Measurements from ENCODE around the gene DISP2. TPM values are rescaled to one million over a fixed set of nuclear protein-coding genes. Genes with fewer than 3 reads are reported as not detected.

Gene DISP2
- total RNA-seq, 1 donor from 2014 or later: 0.76 TPM

- no peak for DNase-seq (ENCODE audit: low spot score in 2 of 2, unreplicated experiment in 2 of 2)
- Mint-ChIP-seq H3K9me3 (no peaks in the 10 kb centered on the region), H3K36me3 (no peaks in the 10 kb centered on the region), H3K27ac (peak overlapping the region; percentile 64), H3K4me3 (no peak overlapping the region), H3K4me1 (peaks cover 62% of the 10 kb centered on the region), H3K27me3 (ENCODE audit: low read depth) (no peaks in the 10 kb centered on the region)
- no peak for TF ChIP-seq CTCF (IDR thresholded peaks at IDR 0.05; ENCODE audit: unreplicated experiment)
These were observed 23.5 kb upstream of the DISP2 start for GRCh38 chr15:40334541-40334940.

- DNase-seq (ENCODE audit: low spot score in 2 of 2, unreplicated experiment in 2 of 2): no peak
- peak overlapping the region; percentile 40 for H3K27ac Mint-ChIP-seq
- H3K4me1 Mint-ChIP-seq: peaks cover 64% of the 10 kb centered on the region
These were observed 22.9 kb upstream of the DISP2 start for GRCh38 chr15:40334941-40335795.

GRCh38 chr15:40335938-40336743 is 21.9 kb upstream of the DISP2 start:
- Mint-ChIP-seq H3K4me1 (peaks cover 66% of the 10 kb centered on the region), H3K9me3 (no peaks in the 10 kb centered on the region), H3K36me3 (no peaks in the 10 kb centered on the region), H3K4me3 (no peak overlapping the region), H3K27me3 (ENCODE audit: low read depth) (no peaks in the 10 kb centered on the region), H3K27ac (peak overlapping the region; percentile 40)
- DNase-seq (ENCODE audit: low spot score in 2 of 2, unreplicated experiment in 2 of 2): no peak
- no peak for TF ChIP-seq CTCF (IDR thresholded peaks at IDR 0.05; ENCODE audit: unreplicated experiment)

More at GRCh38 chr15:40334941-40335795, 22.9 kb upstream of the DISP2 start:
- H3K36me3 Mint-ChIP-seq: no peaks in the 10 kb centered on the region
- no peaks in the 10 kb centered on the region for H3K27me3 Mint-ChIP-seq (ENCODE audit: low read depth)
- TF ChIP-seq CTCF (IDR thresholded peaks at IDR 0.05; ENCODE audit: unreplicated experiment): no peak
- H3K9me3 Mint-ChIP-seq: no peaks in the 10 kb centered on the region
- H3K4me3 Mint-ChIP-seq: no peak overlapping the region

- no peaks in the 10 kb centered on the region for H3K27me3 Mint-ChIP-seq (ENCODE audit: low read depth)
These were observed 21.3 kb upstream of the DISP2 start for GRCh38 chr15:40336744-40337122.

GRCh38 chr15:40337597-40337996 is 20.4 kb upstream of the DISP2 start:
- Mint-ChIP-seq H3K4me3 (no peak overlapping the region), H3K4me1 (peaks cover 73% of the 10 kb centered on the region), H3K9me3 (no peaks in the 10 kb centered on the region), H3K27ac (no peak overlapping the region), H3K27me3 (ENCODE audit: low read depth) (no peaks in the 10 kb centered on the region), H3K36me3 (no peaks in the 10 kb centered on the region)
- no peak for DNase-seq (ENCODE audit: low spot score in 2 of 2, unreplicated experiment in 2 of 2)
- no peak for TF ChIP-seq CTCF (IDR thresholded peaks at IDR 0.05; ENCODE audit: unreplicated experiment)

More at GRCh38 chr15:40336744-40337122, 21.3 kb upstream of the DISP2 start:
- DNase-seq (ENCODE audit: low spot score in 2 of 2, unreplicated experiment in 2 of 2): no peak
- no peak overlapping the region for H3K27ac Mint-ChIP-seq
- no peak for TF ChIP-seq CTCF (IDR thresholded peaks at IDR 0.05; ENCODE audit: unreplicated experiment)
- no peak overlapping the region for H3K4me3 Mint-ChIP-seq
- H3K4me1 Mint-ChIP-seq: peaks cover 70% of the 10 kb centered on the region
- no peaks in the 10 kb centered on the region for H3K36me3 Mint-ChIP-seq
- no peaks in the 10 kb centered on the region for H3K9me3 Mint-ChIP-seq
